ENCODE results near the gene SLIT1.

The SLIT1 gene

GRCh38 chr10:97185326-97186058 lies at the start of gene SLIT1:
Gene SLIT1, minus strand, starts transcription at chr10:97185959. Its CDS starts 285 bp downstream, at chr10:97185674.
- no peak for DNase-seq

- no peak for DNase-seq
Measured at GRCh38 chr10:97235353-97235752, 49.6 kb upstream of the SLIT1 start.

- DNase-seq, result peak; percentile 69
Measured at GRCh38 chr10:97234400-97234799, 48.6 kb upstream of the SLIT1 start.

GRCh38 chr10:97230146-97230545 lies 44.4 kb upstream of the SLIT1 start:
- no peak for DNase-seq

- no peak for DNase-seq
Measured at GRCh38 chr10:97229322-97230015, 43.7 kb upstream of the SLIT1 start.

GRCh38 chr10:97228775-97229157 lies 43.0 kb upstream of the SLIT1 start:
- DNase-seq, result no peak

GRCh38 chr10:97228130-97228774 lies 42.5 kb upstream of the SLIT1 start:
- DNase-seq, result no peak

- no peak for DNase-seq
Measured at GRCh38 chr10:97226398-97226797, 40.6 kb upstream of the SLIT1 start.

- DNase-seq, result no peak
Measured at GRCh38 chr10:97224483-97225435, 39.0 kb upstream of the SLIT1 start.

- DNase-seq, result no peak
Measured at GRCh38 chr10:97222326-97222961, 36.7 kb upstream of the SLIT1 start.

- DNase-seq, result no peak
Measured at GRCh38 chr10:97220355-97220754, 34.6 kb upstream of the SLIT1 start.

- DNase-seq, result peak; percentile 5
Measured at GRCh38 chr10:97217299-97217698, 31.5 kb upstream of the SLIT1 start.

GRCh38 chr10:97215619-97216260 lies 30.0 kb upstream of the SLIT1 start:
- DNase-seq, result peak; percentile 74

- no peak for DNase-seq
Measured at GRCh38 chr10:97213431-97213830, 27.7 kb upstream of the SLIT1 start.

- DNase-seq, result no peak
Measured at GRCh38 chr10:97211229-97211628, 25.5 kb upstream of the SLIT1 start.

- DNase-seq, result peak; percentile 77
Measured at GRCh38 chr10:97210543-97210960, 24.8 kb upstream of the SLIT1 start.

GRCh38 chr10:97207756-97208346 lies 22.1 kb upstream of the SLIT1 start:
- no peak for DNase-seq

- no peak for DNase-seq
Measured at GRCh38 chr10:97207131-97207530, 21.4 kb upstream of the SLIT1 start.

GRCh38 chr10:97204826-97205679 lies 19.3 kb upstream of the SLIT1 start:
- DNase-seq, result no peak

GRCh38 chr10:97203220-97203619 lies 17.5 kb upstream of the SLIT1 start:
- no peak for DNase-seq
